Spleen (tissue), 7 donors: ENCODE measurements around the gene FRG2.
"Not testable (repeated sequence)": the region's sequence is repeated elsewhere in the genome, so short reads cannot be mapped to it uniquely, and the experiment has no call there.

ENCODE experiments used
- CTCF ChIP-seq, 11 experiments: fragments of 200-600 bp in 7 of 11; fragments of 450-650 bp in 4 of 11; sonication (generic) in 4 of 11; IDR thresholded peaks in 8 of 11; conservative IDR thresholded peaks in 3 of 11; 1 replicate in 7 of 11; 2 replicates in 4 of 11; pipeline versions ENCODE4 v1.4.0 to v1.8.0; 2016 to 2021; ENCODE audit warnings: antibody characterized with exemption in 11 of 11, inconsistent platforms in 4 of 11, mild to moderate bottlenecking in 1 of 11
- POLR2AphosphoS5 ChIP-seq, 3 donors: sonication (generic); formaldehyde crosslinking; IDR thresholded peaks; one replicate each; pipeline ENCODE4 v1.5.1; 2017; ENCODE audit warnings: antibody characterized with exemption in 3 of 3
- donor health status: DM: no; HTN: no; CAD: no; lungs with moderate emphysema.
- donor health status: DM: no; HTN: no; CAD: no.
- donor health status: DM: no; HTN: no; CAD: no.

DNA sequence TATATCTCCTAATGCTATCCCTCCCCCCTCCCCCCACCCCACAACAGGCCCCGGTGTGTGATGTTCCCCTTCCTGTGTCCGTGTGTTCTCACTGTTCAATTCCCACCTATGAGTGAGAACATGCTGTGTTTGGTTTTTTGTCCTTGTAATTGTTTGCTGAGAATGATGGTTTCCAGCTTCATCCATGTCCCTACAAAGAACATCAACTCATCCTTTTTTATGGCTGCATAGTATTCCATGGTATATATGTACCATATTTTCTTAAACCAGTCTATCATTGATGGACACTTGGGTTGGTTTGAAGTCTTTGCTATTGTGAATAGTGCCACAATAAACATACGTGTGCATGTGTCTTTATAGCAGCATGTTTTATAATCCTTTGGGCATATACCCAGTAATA lies 37.1 kb downstream of the FRG2 start:
- not testable (repeated sequence) for TF ChIP-seq POLR2AphosphoS5 (IDR thresholded peaks at IDR 0.05); CTCF (IDR thresholded peaks at IDR 0.05 in 8 of 11, conservative IDR thresholded peaks at IDR 0.05 in 3 of 11)
